HG03097 (cell line): Measurements from ENCODE around the gene GARIN5A.

ENCODE experiments used
- ATAC-seq: cut with Tn5 transposase; IDR thresholded peaks from one replicate; pipeline ENCODE4 v1.9.1; 2021; ENCODE audit not compliant: unreplicated experiment, low FRiP score

Gene GARIN5A

GRCh38 chr19:50476224-50476906 is at the start of gene GARIN5A, which contains the start of gene EMC10:
Gene GARIN5A (minus strand): TSS chr19:50476848. CDS start chr19:50476388, 460 bp downstream.
Gene EMC10 (plus strand): TSS chr19:50476507. CDS start chr19:50476545, 38 bp downstream.
- peak; percentile 86 for ATAC-seq

- no peak for ATAC-seq
These were observed 46.2 kb upstream of the GARIN5A start for GRCh38 chr19:50522881-50523280.

- ATAC-seq, result no peak
These were observed 44.3 kb upstream of the GARIN5A start for GRCh38 chr19:50520822-50521465.

- no peak for ATAC-seq
These were observed 42.4 kb upstream of the GARIN5A start for GRCh38 chr19:50519006-50519575.

GRCh38 chr19:50518091-50519005 is 41.7 kb upstream of the GARIN5A start:
- no peak for ATAC-seq

GRCh38 chr19:50517704-50518075 is 41.0 kb upstream of the GARIN5A start:
- no peak for ATAC-seq

- no peak for ATAC-seq
These were observed 40.5 kb upstream of the GARIN5A start for GRCh38 chr19:50516964-50517703.

GRCh38 chr19:50516456-50516855 is 39.8 kb upstream of the GARIN5A start:
- no peak for ATAC-seq

- ATAC-seq, result no peak
These were observed 38.5 kb upstream of the GARIN5A start for GRCh38 chr19:50515168-50515561.

GRCh38 chr19:50514346-50515167 is 37.9 kb upstream of the GARIN5A start:
- ATAC-seq, result no peak

- ATAC-seq, result no peak
These were observed 37.2 kb upstream of the GARIN5A start, which contains the start of gene ASPDH for GRCh38 chr19:50513746-50514345. Gene ASPDH (minus strand): TSS chr19:50513913. CDS start chr19:50513823, 90 bp downstream.

- ATAC-seq, result no peak
These were observed 36.5 kb upstream of the GARIN5A start for GRCh38 chr19:50512999-50513745.

- ATAC-seq, result no peak
These were observed 35.7 kb upstream of the GARIN5A start for GRCh38 chr19:50512112-50512998.

- ATAC-seq, result peak; percentile 91
These were observed 34.6 kb upstream of the GARIN5A start, which contains the start of gene JOSD2 for GRCh38 chr19:50511069-50511822. Gene JOSD2 (minus strand): TSS chr19:50511191. CDS start chr19:50510431, 760 bp downstream.

- no peak for ATAC-seq
These were observed 34.0 kb upstream of the GARIN5A start for GRCh38 chr19:50510700-50511068.

GRCh38 chr19:50510121-50510670 is 33.5 kb upstream of the GARIN5A start:
- no peak for ATAC-seq
